KMS-11 (cell line): ENCODE results near the gene MBNL1.

Experiments used
- H2AFZ ChIP-seq: fragments of 200-600 bp; sonication (generic); 2 replicates; pipeline ENCODE4 v1.6.1; 2016; ENCODE audit warnings: antibody characterized with exemption, mixed run types, low read depth
- H3K27ac ChIP-seq: fragments of 200-600 bp; sonication (generic); 2 replicates; pipeline ENCODE4 v1.6.1; 2016; ENCODE audit warnings: mild to moderate bottlenecking, mixed run types
- H3K27me3 ChIP-seq: fragments of 200-600 bp; sonication (generic); 2 replicates; pipeline ENCODE4 v1.6.1; 2017; ENCODE audit warnings: mild to moderate bottlenecking, low read depth, mixed run types, moderate library complexity; ENCODE audit not compliant: insufficient read depth
- H3K36me3 ChIP-seq: fragments of 200-600 bp; sonication (generic); 2 replicates; pipeline ENCODE4 v1.6.1; 2017; ENCODE audit warnings: mild to moderate bottlenecking, mixed run types; ENCODE audit not compliant: insufficient read depth
- H3K4me1 ChIP-seq: fragments of 200-600 bp; sonication (generic); 2 replicates; pipeline ENCODE4 v1.6.1; 2016; ENCODE audit warnings: mild to moderate bottlenecking, low read depth, mixed run types; ENCODE audit not compliant: poor library complexity, severe bottlenecking
- H3K4me2 ChIP-seq: fragments of 200-600 bp; sonication (generic); 2 replicates; pipeline ENCODE4 v1.7.0; 2016; ENCODE audit warnings: mild to moderate bottlenecking, mixed run types
- H3K4me3 ChIP-seq: fragments of 200-600 bp; sonication (generic); IDR thresholded peaks from 2 replicates; pipeline ENCODE4 v1.6.1; 2017; ENCODE audit warnings: low read depth, low read length, mixed read lengths; ENCODE audit not compliant: insufficient read depth
- H3K79me2 ChIP-seq: fragments of 200-600 bp; sonication (generic); 2 replicates; pipeline ENCODE4 v1.6.1; 2016; ENCODE audit warnings: low read depth, mixed run types; ENCODE audit not compliant: insufficient read depth
- H3K9ac ChIP-seq: fragments of 200-600 bp; sonication (generic); 2 replicates; pipeline ENCODE4 v1.6.1; 2016; ENCODE audit warnings: mild to moderate bottlenecking, mixed run types
- H4K20me1 ChIP-seq: fragments of 200-600 bp; sonication (generic); 2 replicates; pipeline ENCODE4 v1.6.1; 2016; ENCODE audit warnings: mild to moderate bottlenecking, mixed run types; ENCODE audit not compliant: insufficient read depth
- CTCF ChIP-seq: fragments of 200-600 bp; sonication (generic); conservative IDR thresholded peaks from 2 replicates; pipeline ENCODE4 v1.6.1; 2017; ENCODE audit warnings: low read depth, mild to moderate bottlenecking, antibody characterized with exemption, low read length, moderate library complexity, mixed read lengths

Gene MBNL1

DNA sequence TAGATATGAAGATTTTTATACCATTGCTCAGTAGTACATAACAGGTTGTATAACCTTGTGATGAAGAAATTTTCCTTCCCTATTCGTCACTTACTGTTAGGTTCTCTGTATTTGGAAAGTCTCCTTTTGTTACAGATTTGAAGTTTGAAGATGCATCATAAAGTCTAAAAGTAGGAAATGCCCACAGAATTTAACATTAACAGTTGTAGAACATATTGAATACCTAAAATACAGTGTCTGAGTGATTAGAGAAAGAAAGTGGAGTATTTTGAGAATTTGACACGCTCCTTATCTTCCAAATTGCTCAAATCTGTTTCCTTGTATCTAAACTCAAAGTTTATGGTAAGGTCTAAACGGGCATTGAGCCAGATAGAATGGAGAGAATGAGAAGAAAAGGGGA lies 111.3 kb downstream of the MBNL1 start:
- no peak overlapping the region for H3K27ac ChIP-seq
- H3K27me3 ChIP-seq = no peaks in the 10 kb centered on the region
- H3K79me2 ChIP-seq = peaks cover 100% of the 10 kb centered on the region
- H3K4me2 ChIP-seq = no peak overlapping the region
- no peak overlapping the region for H3K4me3 ChIP-seq
- no peak for TF ChIP-seq CTCF
- H4K20me1 ChIP-seq = peaks cover 99% of the 10 kb centered on the region
- H3K36me3 ChIP-seq = 0 out of 2 replicates have a peak, but pooled peaks cover 4% of the 10 kb centered on the region
- H3K4me1 ChIP-seq = peaks cover 94% of the 10 kb centered on the region
- H2AFZ ChIP-seq = no peak overlapping the region
- H3K9ac ChIP-seq = no peak overlapping the region

- no peak overlapping the region for H3K27ac ChIP-seq
- H3K79me2 ChIP-seq = peaks cover 100% of the 10 kb centered on the region
- peaks cover 93% of the 10 kb centered on the region for H3K4me1 ChIP-seq
- 0 out of 2 replicates have a peak, but pooled peaks cover 4% of the 10 kb centered on the region for H3K36me3 ChIP-seq
- TF ChIP-seq CTCF = no peak
- no peaks in the 10 kb centered on the region for H3K27me3 ChIP-seq
- H2AFZ ChIP-seq = no peak overlapping the region
- no peak overlapping the region for H3K4me2 ChIP-seq
- H4K20me1 ChIP-seq = peaks cover 99% of the 10 kb centered on the region
- H3K4me3 ChIP-seq = no peak overlapping the region
- no peak overlapping the region for H3K9ac ChIP-seq
Observed at GRCh38 chr3:152381881-152382295, 113.2 kb downstream of the MBNL1 start.

- no peak overlapping the region for H3K4me3 ChIP-seq
- H3K27me3 ChIP-seq = no peaks in the 10 kb centered on the region
- H3K27ac ChIP-seq = no peak overlapping the region
- H4K20me1 ChIP-seq = peaks cover 99% of the 10 kb centered on the region
- TF ChIP-seq CTCF = no peak
- no peak overlapping the region for H3K9ac ChIP-seq
- H3K79me2 ChIP-seq = peaks cover 100% of the 10 kb centered on the region
- no peak overlapping the region for H2AFZ ChIP-seq
- peaks cover 96% of the 10 kb centered on the region for H3K4me1 ChIP-seq
- no peak overlapping the region for H3K4me2 ChIP-seq
- 0 out of 2 replicates have a peak, but pooled peaks cover 4% of the 10 kb centered on the region for H3K36me3 ChIP-seq
Observed at GRCh38 chr3:152382312-152383135, 113.8 kb downstream of the MBNL1 start.

- no peak for TF ChIP-seq CTCF
- no peak overlapping the region for H2AFZ ChIP-seq
- 0 out of 2 replicates have a peak, but pooled peaks cover 4% of the 10 kb centered on the region for H3K36me3 ChIP-seq
- H3K27ac ChIP-seq = no peak overlapping the region
- no peak overlapping the region for H3K9ac ChIP-seq
- H3K27me3 ChIP-seq = no peaks in the 10 kb centered on the region
- no peak overlapping the region for H3K4me3 ChIP-seq
- peaks cover 100% of the 10 kb centered on the region for H3K79me2 ChIP-seq
- peaks cover 99% of the 10 kb centered on the region for H4K20me1 ChIP-seq
- H3K4me1 ChIP-seq = peaks cover 94% of the 10 kb centered on the region
- 0 out of 2 replicates have a peak overlapping the region, but pooled peaks have one; percentile 1 for H3K4me2 ChIP-seq
Observed at GRCh38 chr3:152383136-152383606, 114.4 kb downstream of the MBNL1 start.
